ENCODE measurements around the gene M1AP.

Gene M1AP

GRCh38 chr2:74542978-74543377 lies 105.2 kb downstream of the M1AP start:
- no peaks in the 10 kb centered on the region for H3K79me1 ChIP-seq (ENCODE audit: low read depth, low read length)
- H3K36me3 ChIP-seq (replicated peaks in 1 of 2; ENCODE audit: control insufficient read depth in 2 of 2, insufficient read depth in 2 of 2, low read length in 2 of 2), result peaks cover 0 to 11% of the 10 kb centered on the region in 2 donors
- no peak overlapping the region for H3K4me3 ChIP-seq (ENCODE audit: low read length in 2 of 2)
- H3K27me3 ChIP-seq (ENCODE audit: control insufficient read depth in 3 of 3, insufficient read depth in 3 of 3, low read depth in 1 of 3, low read length in 3 of 3), result peaks cover 0 to 7% (median 0%) of the 10 kb centered on the region in 3 experiments
- H3K9ac ChIP-seq (ENCODE audit: low read depth, low read length, poor library complexity), result no peak overlapping the region
- no peak overlapping the region for H3K23ac ChIP-seq (ENCODE audit: low read depth, low read length, poor library complexity)
- H3K4me1 ChIP-seq (ENCODE audit: control insufficient read depth in 2 of 2, insufficient read depth in 1 of 2, low read depth in 1 of 2, low read length in 2 of 2), result no peaks in the 10 kb centered on the region
- H3K4me2 ChIP-seq (ENCODE audit: insufficient read depth, low read length, poor library complexity, severe bottlenecking), result no peak overlapping the region
- no peak overlapping the region for H4K91ac ChIP-seq (ENCODE audit: low read depth, low read length, poor library complexity)
- no peak overlapping the region for H2BK5ac ChIP-seq (ENCODE audit: low read length)
- no peak overlapping the region for H3K27ac ChIP-seq (replicated peaks; ENCODE audit: low read length)
- DNase-seq (ENCODE audit: low spot score), result no peak
- H4K8ac ChIP-seq (ENCODE audit: low read depth, low read length), result no peak overlapping the region
- H2BK120ac ChIP-seq (ENCODE audit: low read depth, low read length), result no peak overlapping the region
- no peak overlapping the region for H2BK12ac ChIP-seq (ENCODE audit: low read length)
- H2BK15ac ChIP-seq (ENCODE audit: low read length), result no peak overlapping the region
- no peak overlapping the region for H3K18ac ChIP-seq (ENCODE audit: low read length)
- no peak overlapping the region for H2AK5ac ChIP-seq (ENCODE audit: low read depth, low read length)
- no CpG with 5 or more reads among the region's 1 CpG for WGBS, 2 donors (ENCODE audit: extremely low coverage in 2 of 2, insufficient read length in 2 of 2, insufficient replicate concordance in 1 of 2)
- H3K4ac ChIP-seq (ENCODE audit: low read length), result no peak overlapping the region
- no peak overlapping the region for H3K14ac ChIP-seq (ENCODE audit: low read length)
- H3K9me3 ChIP-seq (replicated peaks in 1 of 2; ENCODE audit: control insufficient read depth in 2 of 2, insufficient read depth in 1 of 2, low read depth in 1 of 2, low read length in 2 of 2), result no peaks in the 10 kb centered on the region
- H2AFZ ChIP-seq (ENCODE audit: low read length), result no peak overlapping the region

GRCh38 chr2:74540291-74540690 lies 107.8 kb downstream of the M1AP start:
- Histone ChIP-seq H3K27ac (replicated peaks; ENCODE audit: low read length) (no peak overlapping the region), H3K4me3 (ENCODE audit: low read length in 2 of 2) (no peak overlapping the region), H3K23ac (ENCODE audit: low read depth, low read length, poor library complexity) (no peak overlapping the region), H3K9me3 (replicated peaks in 1 of 2; ENCODE audit: control insufficient read depth in 2 of 2, insufficient read depth in 1 of 2, low read depth in 1 of 2, low read length in 2 of 2) (no peaks in the 10 kb centered on the region), H3K14ac (ENCODE audit: low read length) (no peak overlapping the region), H2BK120ac (ENCODE audit: low read depth, low read length) (no peak overlapping the region), H4K8ac (ENCODE audit: low read depth, low read length) (no peak overlapping the region), H3K18ac (ENCODE audit: low read length) (no peak overlapping the region), H2BK12ac (ENCODE audit: low read length) (no peak overlapping the region), H3K27me3 (ENCODE audit: control insufficient read depth in 3 of 3, insufficient read depth in 3 of 3, low read depth in 1 of 3, low read length in 3 of 3) (no peaks in the 10 kb centered on the region), H3K4ac (ENCODE audit: low read length) (no peak overlapping the region), H2BK5ac (ENCODE audit: low read length) (no peak overlapping the region), H2BK15ac (ENCODE audit: low read length) (no peak overlapping the region), H2AK5ac (ENCODE audit: low read depth, low read length) (no peak overlapping the region), H2AFZ (ENCODE audit: low read length) (no peak overlapping the region), H3K4me2 (ENCODE audit: insufficient read depth, low read length, poor library complexity, severe bottlenecking) (no peak overlapping the region), H3K79me1 (ENCODE audit: low read depth, low read length) (no peaks in the 10 kb centered on the region), H3K9ac (ENCODE audit: low read depth, low read length, poor library complexity) (no peak overlapping the region), H3K4me1 (ENCODE audit: control insufficient read depth in 2 of 2, insufficient read depth in 1 of 2, low read depth in 1 of 2, low read length in 2 of 2) (no peaks in the 10 kb centered on the region), H3K36me3 (replicated peaks in 1 of 2; ENCODE audit: control insufficient read depth in 2 of 2, insufficient read depth in 2 of 2, low read length in 2 of 2) (peaks cover 0 to 16% of the 10 kb centered on the region in 2 donors), H4K91ac (ENCODE audit: low read depth, low read length, poor library complexity) (no peak overlapping the region)
- no peak for DNase-seq (ENCODE audit: low spot score)
- WGBS, 2 donors (ENCODE audit: extremely low coverage in 2 of 2, insufficient read length in 2 of 2, insufficient replicate concordance in 1 of 2), result no CpG with 5 or more reads among the region's 5 CpGs

- H3K36me3 ChIP-seq (replicated peaks in 1 of 2; ENCODE audit: control insufficient read depth in 2 of 2, insufficient read depth in 2 of 2, low read length in 2 of 2), result peaks cover 3 to 26% of the 10 kb centered on the region in 2 donors
- no peak for DNase-seq (ENCODE audit: low spot score)
- no peak overlapping the region for H4K91ac ChIP-seq (ENCODE audit: low read depth, low read length, poor library complexity)
- WGBS, 2 donors (ENCODE audit: extremely low coverage in 2 of 2, insufficient read length in 2 of 2, insufficient replicate concordance in 1 of 2), result no CpG with 5 or more reads among the region's 7 CpGs
- no peak overlapping the region for H3K23ac ChIP-seq (ENCODE audit: low read depth, low read length, poor library complexity)
- no peaks in the 10 kb centered on the region for H3K4me1 ChIP-seq (ENCODE audit: control insufficient read depth in 2 of 2, insufficient read depth in 1 of 2, low read depth in 1 of 2, low read length in 2 of 2)
- H3K27ac ChIP-seq (replicated peaks; ENCODE audit: low read length), result no peak overlapping the region
- no peak overlapping the region for H2AFZ ChIP-seq (ENCODE audit: low read length)
- H3K27me3 ChIP-seq (ENCODE audit: control insufficient read depth in 3 of 3, insufficient read depth in 3 of 3, low read depth in 1 of 3, low read length in 3 of 3), result no peaks in the 10 kb centered on the region
- H2BK12ac ChIP-seq (ENCODE audit: low read length), result no peak overlapping the region
- H2BK120ac ChIP-seq (ENCODE audit: low read depth, low read length), result no peak overlapping the region
- peak overlapping the region in 1 of 2 donors; percentile 21 for H3K4me3 ChIP-seq (ENCODE audit: low read length in 2 of 2)
- no peak overlapping the region for H2BK15ac ChIP-seq (ENCODE audit: low read length)
- H2BK5ac ChIP-seq (ENCODE audit: low read length), result no peak overlapping the region
- no peak overlapping the region for H3K4me2 ChIP-seq (ENCODE audit: insufficient read depth, low read length, poor library complexity, severe bottlenecking)
- no peak overlapping the region for H3K14ac ChIP-seq (ENCODE audit: low read length)
- H3K18ac ChIP-seq (ENCODE audit: low read length), result no peak overlapping the region
- H3K4ac ChIP-seq (ENCODE audit: low read length), result no peak overlapping the region
- no peak overlapping the region for H2AK5ac ChIP-seq (ENCODE audit: low read depth, low read length)
- no peaks in the 10 kb centered on the region for H3K79me1 ChIP-seq (ENCODE audit: low read depth, low read length)
- no peak overlapping the region for H4K8ac ChIP-seq (ENCODE audit: low read depth, low read length)
- no peak overlapping the region for H3K9ac ChIP-seq (ENCODE audit: low read depth, low read length, poor library complexity)
- H3K9me3 ChIP-seq (replicated peaks in 1 of 2; ENCODE audit: control insufficient read depth in 2 of 2, insufficient read depth in 1 of 2, low read depth in 1 of 2, low read length in 2 of 2), result no peaks in the 10 kb centered on the region
These were observed 109.2 kb downstream of the M1AP start for GRCh38 chr2:74538881-74539339.

GRCh38 chr2:74537140-74537539 lies 111.0 kb downstream of the M1AP start:
- Histone ChIP-seq H3K18ac (ENCODE audit: low read length) (no peak overlapping the region), H3K4ac (ENCODE audit: low read length) (no peak overlapping the region), H3K9me3 (replicated peaks in 1 of 2; ENCODE audit: control insufficient read depth in 2 of 2, insufficient read depth in 1 of 2, low read depth in 1 of 2, low read length in 2 of 2) (no peaks in the 10 kb centered on the region), H3K4me3 (ENCODE audit: low read length in 2 of 2) (no peak overlapping the region), H2BK12ac (ENCODE audit: low read length) (no peak overlapping the region), H4K91ac (ENCODE audit: low read depth, low read length, poor library complexity) (no peak overlapping the region), H3K4me1 (ENCODE audit: control insufficient read depth in 2 of 2, insufficient read depth in 1 of 2, low read depth in 1 of 2, low read length in 2 of 2) (no peaks in the 10 kb centered on the region), H4K8ac (ENCODE audit: low read depth, low read length) (no peak overlapping the region), H3K27me3 (ENCODE audit: control insufficient read depth in 3 of 3, insufficient read depth in 3 of 3, low read depth in 1 of 3, low read length in 3 of 3) (no peaks in the 10 kb centered on the region), H3K4me2 (ENCODE audit: insufficient read depth, low read length, poor library complexity, severe bottlenecking) (no peak overlapping the region), H3K9ac (ENCODE audit: low read depth, low read length, poor library complexity) (no peak overlapping the region), H3K36me3 (replicated peaks in 1 of 2; ENCODE audit: control insufficient read depth in 2 of 2, insufficient read depth in 2 of 2, low read length in 2 of 2) (peaks cover 11 to 44% of the 10 kb centered on the region in 2 donors), H2AFZ (ENCODE audit: low read length) (no peak overlapping the region), H2BK120ac (ENCODE audit: low read depth, low read length) (no peak overlapping the region), H3K27ac (replicated peaks; ENCODE audit: low read length) (no peak overlapping the region), H3K23ac (ENCODE audit: low read depth, low read length, poor library complexity) (no peak overlapping the region), H3K79me1 (ENCODE audit: low read depth, low read length) (no peaks in the 10 kb centered on the region), H2AK5ac (ENCODE audit: low read depth, low read length) (no peak overlapping the region), H2BK5ac (ENCODE audit: low read length) (no peak overlapping the region), H2BK15ac (ENCODE audit: low read length) (no peak overlapping the region), H3K14ac (ENCODE audit: low read length) (no peak overlapping the region)
- DNase-seq (ENCODE audit: low spot score), result no peak
- WGBS, 2 donors (ENCODE audit: extremely low coverage in 2 of 2, insufficient read length in 2 of 2, insufficient replicate concordance in 1 of 2), result no CpG with 5 or more reads among the region's 4 CpGs

Measured in neuronal stem cell (in vitro differentiated cells).